Thoracic aorta (tissue), 2 donors: ENCODE data around the gene SLF1. TPM values are rescaled to one million over a fixed set of nuclear protein-coding genes. Genes with fewer than 3 reads are reported as not detected.
A peak's percentile ranks its signal among the peaks of the same experiment; 100 is the strongest.

Experiments
- ATAC-seq: fragments of 150-250 bp; one replicate; pipeline ENCODE4 v1.8.0; 2017; ENCODE audit warnings: low read depth; ENCODE audit not compliant: insufficient number of reproducible peaks, low FRiP score
- DNase-seq: peaks from one replicate; pipeline ENCODE4 v3.0.0-alpha.2; 2020; ENCODE audit warnings: low spot score
- H3K27ac ChIP-seq, 2 donors: fragments of 200-600 bp; sonication (generic); 1 replicate in 1 of 2; 2 replicates in 1 of 2; pipeline ENCODE4 v1.5.1; 2016; ENCODE audit warnings: mild to moderate bottlenecking in 2 of 2, moderate library complexity in 2 of 2
- H3K27me3 ChIP-seq: fragments of 200-600 bp; sonication (generic); replicated peaks from 2 replicates; pipeline ENCODE4 v1.6.0; 2016; ENCODE audit warnings: mild to moderate bottlenecking; ENCODE audit not compliant: insufficient read depth
- H3K36me3 ChIP-seq: fragments of 200-600 bp; sonication (generic); one replicate; pipeline ENCODE4 v1.5.1; 2016
- H3K4me1 ChIP-seq, 2 donors: fragments of 200-600 bp; sonication (generic); 1 replicate in 1 of 2; 2 replicates in 1 of 2; pipeline versions ENCODE4 v1.5.1 to v1.6.0; 2016; ENCODE audit warnings: low read depth in 2 of 2, mild to moderate bottlenecking in 1 of 2; ENCODE audit not compliant: control insufficient read depth in 1 of 2
- H3K4me3 ChIP-seq: fragments of 200-600 bp; sonication (generic); 2 replicates; pipeline ENCODE4 v1.5.1; 2016; ENCODE audit warnings: mild to moderate bottlenecking
- H3K9me3 ChIP-seq: fragments of 200-600 bp; sonication (generic); 2 replicates; pipeline ENCODE4 v1.5.1; 2016
- CTCF ChIP-seq: fragments of 200-600 bp; sonication (generic); IDR thresholded peaks from one replicate; pipeline ENCODE4 v1.5.1; 2019; ENCODE audit warnings: antibody characterized with exemption
- total RNA-seq, 2 donors: library from RNA; depleted of rRNA; stranded (reverse); fragments of >200 nt; gene quantifications; one replicate each; pipeline versions ENCODE4 v1.1.0 to v1.2.3, GENCODE V29; 2016

The SLF1 gene
- total RNA-seq, 2 donors from 2014 or later, result 2.3 to 2.7 TPM

- DNase-seq, result no peak
- no peak for ATAC-seq
- no peaks in the 10 kb centered on the region for H3K4me1 ChIP-seq
- H3K27me3 ChIP-seq, result no peaks in the 10 kb centered on the region
- H3K9me3 ChIP-seq, result no peaks in the 10 kb centered on the region
- no peak overlapping the region for H3K4me3 ChIP-seq
- no peak for TF ChIP-seq CTCF
- H3K36me3 ChIP-seq, result no peaks in the 10 kb centered on the region
- H3K27ac ChIP-seq, result no peak overlapping the region
These were observed 72.3 kb downstream of the SLF1 start for GRCh38 chr5:94690778-94691177.

DNA sequence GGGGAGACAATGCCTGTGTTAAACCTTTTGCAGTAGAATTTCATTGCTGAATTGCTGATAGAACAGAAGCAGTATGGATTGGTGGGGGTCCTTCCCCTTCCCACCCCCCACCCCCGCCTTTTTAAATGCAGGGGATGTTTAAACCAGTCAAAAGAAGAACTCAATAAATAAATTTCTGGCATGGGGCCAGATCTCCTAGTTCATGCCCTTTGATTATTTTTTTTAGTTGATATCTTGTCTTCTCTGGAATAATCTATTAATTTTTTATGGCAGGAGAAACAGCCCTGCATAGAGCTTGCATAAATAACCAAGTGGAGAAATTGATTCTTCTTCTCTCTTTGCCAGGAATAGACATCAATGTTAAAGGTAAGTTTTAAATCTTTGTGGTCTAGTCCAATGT is 72.8 kb downstream of the SLF1 start:
- no peak for TF ChIP-seq CTCF
- no peak for DNase-seq
- Histone ChIP-seq H3K9me3 (no peaks in the 10 kb centered on the region), H3K4me3 (no peak overlapping the region), H3K4me1 (no peaks in the 10 kb centered on the region), H3K27ac (no peak overlapping the region), H3K36me3 (no peaks in the 10 kb centered on the region), H3K27me3 (no peaks in the 10 kb centered on the region)
- no peak for ATAC-seq

GRCh38 chr5:94691949-94692348 is 73.5 kb downstream of the SLF1 start:
- H3K4me3 ChIP-seq, result no peak overlapping the region
- H3K27me3 ChIP-seq, result no peaks in the 10 kb centered on the region
- no peaks in the 10 kb centered on the region for H3K9me3 ChIP-seq
- no peaks in the 10 kb centered on the region for H3K4me1 ChIP-seq
- no peaks in the 10 kb centered on the region for H3K36me3 ChIP-seq
- no peak for TF ChIP-seq CTCF
- DNase-seq, result no peak
- H3K27ac ChIP-seq, result no peak overlapping the region
- no peak for ATAC-seq

DNA sequence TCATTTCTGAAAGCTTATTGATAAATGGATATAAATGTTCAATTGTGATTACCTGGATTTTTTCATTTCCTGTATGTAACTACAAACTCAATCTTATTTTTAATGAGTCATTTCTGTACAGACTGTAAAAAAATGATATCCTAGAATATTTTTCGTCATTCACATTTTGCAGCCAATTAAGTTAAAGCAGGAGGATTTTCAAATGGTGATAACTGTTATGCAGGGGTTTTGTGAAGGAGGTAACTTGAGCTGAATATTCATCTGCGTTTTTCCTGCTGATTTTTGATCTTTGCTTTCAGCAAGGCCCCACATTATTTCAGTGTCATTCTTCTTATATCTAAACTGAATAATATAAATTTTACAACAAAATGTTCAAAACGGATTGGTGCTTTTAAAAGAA is 74.1 kb downstream of the SLF1 start:
- DNase-seq (no peak), ATAC-seq (no peak)
- Histone ChIP-seq H3K4me1 (no peaks in the 10 kb centered on the region), H3K9me3 (no peaks in the 10 kb centered on the region), H3K27ac (no peak overlapping the region), H3K27me3 (no peaks in the 10 kb centered on the region), H3K4me3 (no peak overlapping the region), H3K36me3 (no peaks in the 10 kb centered on the region)
- no peak for TF ChIP-seq CTCF

DNA sequence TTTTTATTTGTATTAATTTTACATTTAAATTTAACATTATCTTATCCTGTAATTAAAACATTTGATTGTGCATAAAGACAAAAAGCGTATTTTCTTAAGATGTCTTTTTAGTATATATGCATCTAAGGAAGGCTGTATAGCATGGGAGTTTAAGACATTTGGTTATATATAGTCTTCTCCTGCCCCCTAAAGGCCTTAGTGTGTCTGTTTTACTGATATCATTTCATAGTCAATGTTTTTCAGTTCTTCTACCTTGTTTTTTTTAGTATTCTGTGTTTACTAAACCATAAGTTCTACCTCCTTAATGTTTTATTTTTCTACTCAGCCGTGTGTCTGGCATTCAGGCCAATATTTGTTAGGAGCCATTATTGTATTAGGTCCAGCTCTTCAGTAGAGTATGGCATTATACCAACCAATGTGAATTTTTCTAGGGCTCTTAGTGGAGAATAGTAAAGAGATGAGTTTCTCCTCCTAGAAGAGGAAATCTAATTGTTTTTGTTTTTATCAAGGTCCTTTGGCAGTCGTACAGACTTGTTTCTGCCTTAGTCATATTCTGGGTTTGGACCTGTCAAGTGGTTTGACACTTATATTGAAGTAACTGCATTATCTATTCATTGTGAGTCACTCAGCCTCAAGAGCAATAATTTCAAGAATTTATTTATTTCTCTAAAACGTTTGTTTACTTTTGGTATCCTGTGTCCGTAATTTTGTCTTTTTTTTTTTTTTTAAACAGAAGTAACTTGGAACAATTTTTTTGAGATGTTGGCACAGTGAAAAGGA is 74.8 kb downstream of the SLF1 start:
- ATAC-seq, result no peak
- no peak overlapping the region for H3K4me3 ChIP-seq
- H3K36me3 ChIP-seq, result no peaks in the 10 kb centered on the region
- H3K9me3 ChIP-seq, result no peaks in the 10 kb centered on the region
- H3K27me3 ChIP-seq, result no peaks in the 10 kb centered on the region
- H3K27ac ChIP-seq, result no peak overlapping the region
- H3K4me1 ChIP-seq, result no peaks in the 10 kb centered on the region
- TF ChIP-seq CTCF, result peak; percentile 19
- no peak for DNase-seq
